Measurements from ENCODE around the gene CASS4.

CASS4 gene

GRCh38 chr20:56451056-56451765, 39.2 kb downstream of the CASS4 start:
- no peak overlapping the region for H3K4me3 ChIP-seq (ENCODE audit: low read depth, low read length)
- TF ChIP-seq MAX (IDR thresholded peaks at IDR 0.05; ENCODE audit: low read depth, low read length): no peak
- TF ChIP-seq MYC (IDR thresholded peaks at IDR 0.05; ENCODE audit: low read depth, low read length): no peak
- peak; percentile 59 for DNase-seq (ENCODE audit: low read depth)

GRCh38 chr20:56453352-56453751, 41.3 kb downstream of the CASS4 start:
- no peak overlapping the region for H3K4me3 ChIP-seq (ENCODE audit: low read depth, low read length)
- DNase-seq (ENCODE audit: low read depth): peak; percentile 62
- TF ChIP-seq POLR2A (IDR thresholded peaks at IDR 0.05; ENCODE audit: extremely low read depth, insufficient read length): no peak
- no peak for TF ChIP-seq MYC (IDR thresholded peaks at IDR 0.05; ENCODE audit: low read depth, low read length)
- no peak for TF ChIP-seq MAX (IDR thresholded peaks at IDR 0.05; ENCODE audit: low read depth, low read length)
- no peak for TF ChIP-seq CTCF (IDR thresholded peaks at IDR 0.05; ENCODE audit: low read depth, low read length)

- TF ChIP-seq CTCF (IDR thresholded peaks at IDR 0.05; ENCODE audit: low read depth, low read length): no peak
- no peak for TF ChIP-seq MAX (IDR thresholded peaks at IDR 0.05; ENCODE audit: low read depth, low read length)
- TF ChIP-seq MYC (IDR thresholded peaks at IDR 0.05; ENCODE audit: low read depth, low read length): no peak
- no peak for TF ChIP-seq POLR2A (IDR thresholded peaks at IDR 0.05; ENCODE audit: extremely low read depth, insufficient read length)
- no peak for DNase-seq (ENCODE audit: low read depth)
- no peak overlapping the region for H3K4me3 ChIP-seq (ENCODE audit: low read depth, low read length)
These were observed 42.7 kb downstream of the CASS4 start for GRCh38 chr20:56454754-56455153.

- TF ChIP-seq POLR2A (IDR thresholded peaks at IDR 0.05; ENCODE audit: extremely low read depth, insufficient read length): no peak
- no peak for TF ChIP-seq MYC (IDR thresholded peaks at IDR 0.05; ENCODE audit: low read depth, low read length)
- TF ChIP-seq MAX (IDR thresholded peaks at IDR 0.05; ENCODE audit: low read depth, low read length): no peak
- no peak for TF ChIP-seq CTCF (IDR thresholded peaks at IDR 0.05; ENCODE audit: low read depth, low read length)
- no peak overlapping the region for H3K4me3 ChIP-seq (ENCODE audit: low read depth, low read length)
- no peak for DNase-seq (ENCODE audit: low read depth)
These were observed 46.3 kb downstream of the CASS4 start for GRCh38 chr20:56458206-56458821.

GRCh38 chr20:56460459-56460858, 48.4 kb downstream of the CASS4 start:
- TF ChIP-seq MYC (IDR thresholded peaks at IDR 0.05; ENCODE audit: low read depth, low read length) (no peak), CTCF (IDR thresholded peaks at IDR 0.05; ENCODE audit: low read depth, low read length) (no peak), POLR2A (IDR thresholded peaks at IDR 0.05; ENCODE audit: extremely low read depth, insufficient read length) (no peak), MAX (IDR thresholded peaks at IDR 0.05; ENCODE audit: low read depth, low read length) (no peak)
- no peak for DNase-seq (ENCODE audit: low read depth)

GRCh38 chr20:56461576-56461975, 49.5 kb downstream of the CASS4 start:
- H3K4me3 ChIP-seq (ENCODE audit: low read depth, low read length): no peak overlapping the region
- TF ChIP-seq CTCF (IDR thresholded peaks at IDR 0.05; ENCODE audit: low read depth, low read length) (no peak), POLR2A (IDR thresholded peaks at IDR 0.05; ENCODE audit: extremely low read depth, insufficient read length) (no peak)
- DNase-seq (ENCODE audit: low read depth): no peak

More at GRCh38 chr20:56460459-56460858, 48.4 kb downstream of the CASS4 start:
- H3K4me3 ChIP-seq (ENCODE audit: low read depth, low read length): no peak overlapping the region

Measured in NB4 (cell line).